GM23248 (cell line): Measurements from ENCODE around the gene WDR64. TPM values are rescaled to one million over a fixed set of nuclear protein-coding genes. Genes with fewer than 3 reads are reported as not detected.

ENCODE experiments used
- DNase-seq: peaks from one replicate; pipeline ENCODE4 v3.0.0-alpha.2; 2015
- H2AFZ ChIP-seq: fragments of 200-600 bp; sonication (generic); 2 replicates; pipeline ENCODE4 v1.6.1; 2016; ENCODE audit warnings: antibody characterized with exemption
- H3F3A ChIP-seq: fragments of 200-600 bp; sonication (generic); 2 replicates; pipeline ENCODE4 v1.6.1; 2016; ENCODE audit warnings: mild to moderate bottlenecking, antibody characterized with exemption, mixed run types; ENCODE audit not compliant: insufficient read depth
- H3K27ac ChIP-seq: fragments of 200-600 bp; sonication (generic); 2 replicates; pipeline ENCODE4 v1.5.1; 2016; ENCODE audit warnings: mild to moderate bottlenecking
- H3K27me3 ChIP-seq: fragments of 200-600 bp; sonication (generic); replicated peaks from 2 replicates; pipeline ENCODE4 v1.6.1; 2016; ENCODE audit warnings: mild to moderate bottlenecking; ENCODE audit not compliant: insufficient read depth
- H3K36me3 ChIP-seq: fragments of 200-600 bp; sonication (generic); 2 replicates; pipeline ENCODE4 v1.6.1; 2016; ENCODE audit warnings: low read depth, mild to moderate bottlenecking
- H3K4me1 ChIP-seq: fragments of 200-600 bp; sonication (generic); 2 replicates; pipeline ENCODE4 v1.6.1; 2016; ENCODE audit warnings: mild to moderate bottlenecking; ENCODE audit not compliant: insufficient read depth
- H3K4me2 ChIP-seq: fragments of 200-600 bp; sonication (generic); one replicate; pipeline ENCODE4 v1.6.1; 2016; ENCODE audit warnings: mild to moderate bottlenecking; ENCODE audit not compliant: unreplicated experiment
- H3K4me3 ChIP-seq: fragments of 200-600 bp; sonication (generic); 2 replicates; pipeline ENCODE4 v1.5.1; 2016; ENCODE audit warnings: mild to moderate bottlenecking
- H3K79me2 ChIP-seq: fragments of 200-600 bp; sonication (generic); 2 replicates; pipeline ENCODE4 v1.6.1; 2016; ENCODE audit warnings: mild to moderate bottlenecking; ENCODE audit not compliant: insufficient read depth
- H3K9ac ChIP-seq: fragments of 200-600 bp; sonication (generic); 2 replicates; pipeline ENCODE4 v1.6.1; 2016; ENCODE audit warnings: mild to moderate bottlenecking
- H3K9me2 ChIP-seq: fragments of 200-600 bp; sonication (generic); 2 replicates; pipeline ENCODE4 v1.6.1; 2016; ENCODE audit warnings: mixed run types, mild to moderate bottlenecking, moderate library complexity; ENCODE audit not compliant: insufficient read depth
- H3K9me3 ChIP-seq: fragments of 200-600 bp; sonication (generic); one replicate; pipeline ENCODE4 v1.6.1; 2017; ENCODE audit warnings: low read depth
- H4K20me1 ChIP-seq: fragments of 200-600 bp; sonication (generic); 2 replicates; pipeline ENCODE4 v1.6.0; 2016; ENCODE audit not compliant: insufficient read depth
- EZH2 ChIP-seq: fragments of 200-600 bp; sonication (generic); IDR thresholded peaks from 2 replicates; pipeline ENCODE4 v1.6.1; 2018; ENCODE audit warnings: antibody characterized with exemption, mild to moderate bottlenecking; ENCODE audit not compliant: insufficient read depth, poor library complexity, severe bottlenecking
- EZH2phosphoT487 ChIP-seq: fragments of 200-600 bp; sonication (generic); IDR thresholded peaks from 2 replicates; pipeline ENCODE4 v1.6.1; 2018; ENCODE audit warnings: antibody characterized with exemption, moderate library complexity, mild to moderate bottlenecking, low read depth; ENCODE audit not compliant: insufficient read depth
- WGBS, 2 experiments: methylation state at CpG; one replicate each; pipeline ENCODE4 v1.1.6; 2015 to 2017; ENCODE audit warnings: low lambda C conversion rate in 2 of 2, low coverage in 1 of 2; ENCODE audit errors: missing lambda C conversion rate in 2 of 2; 5-methylcytosine and 5-hydroxymethylcytosine counted together
- in situ Hi-C: fragments of 300-500 bp; cut with MboI; formaldehyde crosslinking; loops from 2 replicates; pipeline ENCODE4 v1.15.0; 2020
- polyA plus RNA-seq: library from polyadenylated mRNA; unstranded; fragments of >200 nt; fragmentation: Nextera tagmentation; extraction: Ambion mirVana; gene quantifications from 2 replicates; pipeline ENCODE4 v1.2.1, GENCODE V29; 2016
- total RNA-seq: library from RNA; depleted of rRNA; stranded (reverse); fragments of >200 nt; shearing (Covaris generic); gene quantifications from 2 replicates; pipeline ENCODE4 v1.2.3, GENCODE V29; 2014

WDR64 gene
- total and polyA plus RNA-seq, 2 experiments from 2014 or later, result not detected

- H4K20me1 ChIP-seq, result no peaks in the 10 kb centered on the region
- H3K79me2 ChIP-seq, result no peaks in the 10 kb centered on the region
- H2AFZ ChIP-seq, result no peak overlapping the region
- H3K36me3 ChIP-seq, result no peaks in the 10 kb centered on the region
- TF ChIP-seq EZH2phosphoT487 (no peak), EZH2 (no peak)
- in situ Hi-C loops, result no loop called here
- H3K9ac ChIP-seq, result no peak overlapping the region
- DNase-seq, result no peak
- H3K27me3 ChIP-seq, result no peaks in the 10 kb centered on the region
- no peaks in the 10 kb centered on the region for H3K9me2 ChIP-seq
- H3K9me3 ChIP-seq, result no peaks in the 10 kb centered on the region
- no peak overlapping the region for H3K4me3 ChIP-seq
- no peak overlapping the region for H3K4me2 ChIP-seq
- H3K27ac ChIP-seq, result no peak overlapping the region
- WGBS, 2 experiments, result 86 to 90% methylated on average over 5 of the region's 5 CpGs
- H3K4me1 ChIP-seq, result peaks cover 26% of the 10 kb centered on the region; the same call in 1 of the 2 replicates
- H3F3A ChIP-seq, result peaks cover 29% of the 10 kb centered on the region
Observed at GRCh38 chr1:241717975-241718374, 65.9 kb downstream of the WDR64 start.

GRCh38 chr1:241721011-241721410 lies 68.9 kb downstream of the WDR64 start:
- Histone ChIP-seq H3K4me3 (no peak overlapping the region), H3K4me1 (peaks cover 19% of the 10 kb centered on the region; the same call in 1 of the 2 replicates), H3K4me2 (no peak overlapping the region), H2AFZ (no peak overlapping the region), H3K9me3 (no peaks in the 10 kb centered on the region), H3K27ac (no peak overlapping the region), H3F3A (peaks cover 22% of the 10 kb centered on the region), H3K9ac (no peak overlapping the region), H3K79me2 (no peaks in the 10 kb centered on the region), H3K9me2 (no peaks in the 10 kb centered on the region), H3K27me3 (no peaks in the 10 kb centered on the region), H4K20me1 (no peaks in the 10 kb centered on the region), H3K36me3 (no peaks in the 10 kb centered on the region)
- TF ChIP-seq EZH2phosphoT487, result no peak
- TF ChIP-seq EZH2, result no peak
- DNase-seq, result no peak
- in situ Hi-C loops, result no loop called here
- WGBS, 2 experiments, result 78 to 79% methylated on average over 3 of the region's 3 CpGs

- H2AFZ ChIP-seq, result no peak overlapping the region
- no peaks in the 10 kb centered on the region for H3K27me3 ChIP-seq
- no peaks in the 10 kb centered on the region for H3K79me2 ChIP-seq
- WGBS, 2 experiments, result 66 to 68% methylated on average over 4 of the region's 4 CpGs
- no peaks in the 10 kb centered on the region for H3K9me2 ChIP-seq
- H3K9ac ChIP-seq, result no peak overlapping the region
- H4K20me1 ChIP-seq, result no peaks in the 10 kb centered on the region
- no peak for DNase-seq
- in situ Hi-C loops, result no loop called here
- no peak overlapping the region for H3K27ac ChIP-seq
- no peak overlapping the region for H3K4me2 ChIP-seq
- H3F3A ChIP-seq, result peaks cover 2% of the 10 kb centered on the region; the same call in 1 of the 2 replicates
- H3K36me3 ChIP-seq, result no peaks in the 10 kb centered on the region
- H3K9me3 ChIP-seq, result no peaks in the 10 kb centered on the region
- H3K4me3 ChIP-seq, result no peak overlapping the region
- TF ChIP-seq EZH2phosphoT487 (no peak), EZH2 (no peak)
- 0 out of 2 replicates have a peak, but pooled peaks cover under 1% of the 10 kb centered on the region for H3K4me1 ChIP-seq
Observed at GRCh38 chr1:241722947-241723346, 70.9 kb downstream of the WDR64 start.

- H3K27ac ChIP-seq, result no peak overlapping the region
- no peak for TF ChIP-seq EZH2phosphoT487
- no peaks in the 10 kb centered on the region for H3K9me3 ChIP-seq
- H2AFZ ChIP-seq, result no peak overlapping the region
- H3K4me2 ChIP-seq, result no peak overlapping the region
- DNase-seq, result no peak
- no peaks in the 10 kb centered on the region for H3K36me3 ChIP-seq
- WGBS, 2 experiments, result 55 to 65% methylated on average over 4 of the region's 4 CpGs
- no peak overlapping the region for H3K4me3 ChIP-seq
- no peaks in the 10 kb centered on the region for H3F3A ChIP-seq
- H3K79me2 ChIP-seq, result no peaks in the 10 kb centered on the region
- no peaks in the 10 kb centered on the region for H4K20me1 ChIP-seq
- no peaks in the 10 kb centered on the region for H3K9me2 ChIP-seq
- H3K4me1 ChIP-seq, result no peaks in the 10 kb centered on the region
- in situ Hi-C loops, result no loop called here
- no peaks in the 10 kb centered on the region for H3K27me3 ChIP-seq
- H3K9ac ChIP-seq, result no peak overlapping the region
Observed at GRCh38 chr1:241724741-241725356, 72.8 kb downstream of the WDR64 start.

GRCh38 chr1:241730031-241730430 lies 78.0 kb downstream of the WDR64 start:
- no peak overlapping the region for H3K9ac ChIP-seq

More at GRCh38 chr1:241730031-241730430, 78.0 kb downstream of the WDR64 start:
- Histone ChIP-seq H3K4me1 (no peaks in the 10 kb centered on the region), H4K20me1 (no peaks in the 10 kb centered on the region), H3K27me3 (no peaks in the 10 kb centered on the region), H3K36me3 (no peaks in the 10 kb centered on the region), H3K79me2 (no peaks in the 10 kb centered on the region), H3K4me3 (no peak overlapping the region), H3K9me2 (no peaks in the 10 kb centered on the region), H3K9me3 (no peaks in the 10 kb centered on the region), H2AFZ (no peak overlapping the region), H3K27ac (no peak overlapping the region), H3K4me2 (no peak overlapping the region), H3F3A (no peaks in the 10 kb centered on the region)
- in situ Hi-C loops, result no loop called here
- TF ChIP-seq EZH2phosphoT487, result no peak
- no peak for TF ChIP-seq EZH2
- no peak for DNase-seq
